Measurements from ENCODE around the gene ATG16L2.

Gene ATG16L2

GRCh38 chr11:72787216-72788104 lies 26.8 kb upstream of the ATG16L2 start:
- no peaks in the 10 kb centered on the region for H3K9me3 ChIP-seq (ENCODE audit: control insufficient read depth, insufficient read depth, low read depth, low read length)
- H3K27ac ChIP-seq (ENCODE audit: extremely low read depth, low read depth, low read length), result no peak overlapping the region
- ChIA-PET CTCF (interaction anchor here (0.7 kb wide), 1 partner anchor 74 kb away, joined by 3 read pairs; no protein-coding TSS in a partner anchor), POLR2A (interaction anchor here (1.0 kb wide), 1 partner anchor 62 kb away, joined by 5 read pairs; no protein-coding TSS in a partner anchor)
- TF ChIP-seq SALL2 (tag by site-specific recombination; IDR thresholded peaks at IDR 0.05; ENCODE audit: borderline replicate concordance) (no peak), ZIC2 (tag by site-specific recombination; IDR thresholded peaks at IDR 0.05) (peak; percentile 46; the same call in 1 of the 2 replicates), ZNF133 (tag by site-specific recombination; IDR thresholded peaks at IDR 0.05) (no peak), GLIS1 (tag by site-specific recombination; IDR thresholded peaks at IDR 0.05) (0 out of 2 replicates have a peak, but pooled peaks have one; percentile 24), RBAK (tag by site-specific recombination; IDR thresholded peaks at IDR 0.05) (no peak), ZNF350 (tag by site-specific recombination; IDR thresholded peaks at IDR 0.05) (no peak), MZF1 (tag by site-specific recombination; IDR thresholded peaks at IDR 0.05; ENCODE audit: borderline replicate concordance) (peak; percentile 78; the same call in 1 of the 2 replicates), HOXC10 (CRISPR knock-in tag; IDR thresholded peaks at IDR 0.05) (no peak), ZNF121 (tag by site-specific recombination; IDR thresholded peaks at IDR 0.05) (no peak), ZNF335 (tag by site-specific recombination; conservative IDR thresholded peaks at IDR 0.05) (peak; percentile 42), ZNF529 (tag by site-specific recombination; IDR thresholded peaks at IDR 0.05; ENCODE audit: insufficient replicate concordance) (no peak), ZNF677 (tag by site-specific recombination; IDR thresholded peaks at IDR 0.05) (no peak)
- TF ChIP-seq, protein P1, sequence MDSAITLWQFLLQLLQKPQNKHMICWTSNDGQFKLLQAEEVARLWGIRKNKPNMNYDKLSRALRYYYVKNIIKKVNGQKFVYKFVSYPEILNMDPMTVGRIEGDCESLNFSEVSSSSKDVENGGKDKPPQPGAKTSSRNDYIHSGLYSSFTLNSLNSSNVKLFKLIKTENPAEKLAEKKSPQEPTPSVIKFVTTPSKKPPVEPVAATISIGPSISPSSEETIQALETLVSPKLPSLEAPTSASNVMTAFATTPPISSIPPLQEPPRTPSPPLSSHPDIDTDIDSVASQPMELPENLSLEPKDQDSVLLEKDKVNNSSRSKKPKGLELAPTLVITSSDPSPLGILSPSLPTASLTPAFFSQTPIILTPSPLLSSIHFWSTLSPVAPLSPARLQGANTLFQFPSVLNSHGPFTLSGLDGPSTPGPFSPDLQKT (IDR thresholded peaks at IDR 0.05; ENCODE audit: borderline replicate concordance, low read depth, low read length), result no peak
- TF ChIP-seq, protein P2, sequence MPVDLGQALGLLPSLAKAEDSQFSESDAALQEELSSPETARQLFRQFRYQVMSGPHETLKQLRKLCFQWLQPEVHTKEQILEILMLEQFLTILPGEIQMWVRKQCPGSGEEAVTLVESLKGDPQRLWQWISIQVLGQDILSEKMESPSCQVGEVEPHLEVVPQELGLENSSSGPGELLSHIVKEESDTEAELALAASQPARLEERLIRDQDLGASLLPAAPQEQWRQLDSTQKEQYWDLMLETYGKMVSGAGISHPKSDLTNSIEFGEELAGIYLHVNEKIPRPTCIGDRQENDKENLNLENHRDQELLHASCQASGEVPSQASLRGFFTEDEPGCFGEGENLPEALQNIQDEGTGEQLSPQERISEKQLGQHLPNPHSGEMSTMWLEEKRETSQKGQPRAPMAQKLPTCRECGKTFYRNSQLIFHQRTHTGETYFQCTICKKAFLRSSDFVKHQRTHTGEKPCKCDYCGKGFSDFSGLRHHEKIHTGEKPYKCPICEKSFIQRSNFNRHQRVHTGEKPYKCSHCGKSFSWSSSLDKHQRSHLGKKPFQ (tag by site-specific recombination; IDR thresholded peaks at IDR 0.05), result no peak
- TF ChIP-seq, protein P3, sequence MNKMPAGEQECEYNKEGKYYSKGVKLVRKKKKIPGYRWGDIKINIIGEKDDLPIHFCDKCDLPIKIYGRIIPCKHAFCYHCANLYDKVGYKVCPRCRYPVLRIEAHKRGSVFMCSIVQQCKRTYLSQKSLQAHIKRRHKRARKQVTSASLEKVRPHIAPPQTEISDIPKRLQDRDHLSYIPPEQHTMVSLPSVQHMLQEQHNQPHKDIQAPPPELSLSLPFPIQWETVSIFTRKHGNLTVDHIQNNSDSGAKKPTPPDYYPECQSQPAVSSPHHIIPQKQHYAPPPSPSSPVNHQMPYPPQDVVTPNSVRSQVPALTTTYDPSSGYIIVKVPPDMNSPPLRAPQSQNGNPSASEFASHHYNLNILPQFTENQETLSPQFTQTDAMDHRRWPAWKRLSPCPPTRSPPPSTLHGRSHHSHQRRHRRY (tag by site-specific recombination; IDR thresholded peaks at IDR 0.05), result no peak
- TF ChIP-seq, protein P4, sequence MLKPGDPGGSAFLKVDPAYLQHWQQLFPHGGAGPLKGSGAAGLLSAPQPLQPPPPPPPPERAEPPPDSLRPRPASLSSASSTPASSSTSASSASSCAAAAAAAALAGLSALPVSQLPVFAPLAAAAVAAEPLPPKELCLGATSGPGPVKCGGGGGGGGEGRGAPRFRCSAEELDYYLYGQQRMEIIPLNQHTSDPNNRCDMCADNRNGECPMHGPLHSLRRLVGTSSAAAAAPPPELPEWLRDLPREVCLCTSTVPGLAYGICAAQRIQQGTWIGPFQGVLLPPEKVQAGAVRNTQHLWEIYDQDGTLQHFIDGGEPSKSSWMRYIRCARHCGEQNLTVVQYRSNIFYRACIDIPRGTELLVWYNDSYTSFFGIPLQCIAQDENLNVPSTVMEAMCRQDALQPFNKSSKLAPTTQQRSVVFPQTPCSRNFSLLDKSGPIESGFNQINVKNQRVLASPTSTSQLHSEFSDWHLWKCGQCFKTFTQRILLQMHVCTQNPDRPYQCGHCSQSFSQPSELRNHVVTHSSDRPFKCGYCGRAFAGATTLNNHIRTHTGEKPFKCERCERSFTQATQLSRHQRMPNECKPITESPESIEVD (tag by site-specific recombination; IDR thresholded peaks at IDR 0.05), result no peak
- H3K4me1 ChIP-seq (ENCODE audit: control insufficient read depth, insufficient read depth, low read length), result no peaks in the 10 kb centered on the region
- no peak overlapping the region for H3K4me3 ChIP-seq (ENCODE audit: low read depth, low read length)
- H3K36me3 ChIP-seq (ENCODE audit: control insufficient read depth in 2 of 2, insufficient read depth in 1 of 2, low read length in 2 of 2), result no peaks in the 10 kb centered on the region

GRCh38 chr11:72788241-72788640 lies 26.0 kb upstream of the ATG16L2 start:
- no peak overlapping the region for H3K4me3 ChIP-seq (ENCODE audit: low read depth, low read length)
- no peaks in the 10 kb centered on the region for H3K36me3 ChIP-seq (ENCODE audit: control insufficient read depth in 2 of 2, insufficient read depth in 1 of 2, low read length in 2 of 2)
- ChIA-PET POLR2A (no interaction called here), CTCF (interaction anchor here (2.5 kb wide), 1 partner anchor 64 kb away, joined by 15 read pairs; no protein-coding TSS in a partner anchor)
- no peaks in the 10 kb centered on the region for H3K4me1 ChIP-seq (ENCODE audit: control insufficient read depth, insufficient read depth, low read length)
- no peaks in the 10 kb centered on the region for H3K9me3 ChIP-seq (ENCODE audit: control insufficient read depth, insufficient read depth, low read depth, low read length)
- TF ChIP-seq ZNF416 (tag by site-specific recombination; IDR thresholded peaks at IDR 0.05), result no peak
- H3K27ac ChIP-seq (ENCODE audit: extremely low read depth, low read depth, low read length), result no peak overlapping the region

Measured in HEK293 (cell line).